NCI-H2196 treated with DMSO at 0.1 percent for 48 hours (cell line): ENCODE measurements around the gene LMTK2.
"Not testable (repeated sequence)": the region's sequence is repeated elsewhere in the genome, so short reads cannot be mapped to it uniquely, and the experiment has no call there.

Experiments
- DNase-seq: peaks from one replicate; lab custom pipeline; 2025; ENCODE audit not compliant: unreplicated experiment; lab: John Stamatoyannopoulos, UW

Gene LMTK2

GRCh38 chr7:98216941-98217622 lies 110.4 kb downstream of the LMTK2 start:
- no peak for DNase-seq

GRCh38 chr7:98217623-98218582 lies 111.2 kb downstream of the LMTK2 start:
- no peak for DNase-seq

- not testable (repeated sequence) for DNase-seq
Observed at GRCh38 chr7:98219382-98219781, 112.7 kb downstream of the LMTK2 start.

- DNase-seq, result no peak
Observed at GRCh38 chr7:98221611-98222532, 115.2 kb downstream of the LMTK2 start.

- no peak for DNase-seq
Observed at GRCh38 chr7:98222533-98223195, 116.0 kb downstream of the LMTK2 start.

GRCh38 chr7:98223351-98223897 lies 116.8 kb downstream of the LMTK2 start:
- no peak for DNase-seq

GRCh38 chr7:98223898-98224700 lies 117.4 kb downstream of the LMTK2 start:
- DNase-seq, result no peak

GRCh38 chr7:98224701-98225181 lies 118.1 kb downstream of the LMTK2 start:
- DNase-seq, result no peak

- DNase-seq, result no peak
Observed at GRCh38 chr7:98225913-98226614, 119.4 kb downstream of the LMTK2 start.

GRCh38 chr7:98227939-98228338 lies 121.3 kb downstream of the LMTK2 start:
- DNase-seq, result no peak

GRCh38 chr7:98228801-98229200 lies 122.1 kb downstream of the LMTK2 start:
- no peak for DNase-seq

GRCh38 chr7:98229441-98229840 lies 122.8 kb downstream of the LMTK2 start:
- no peak for DNase-seq

- DNase-seq, result no peak
Observed at GRCh38 chr7:98229991-98230745, 123.5 kb downstream of the LMTK2 start.

- no peak for DNase-seq
Observed at GRCh38 chr7:98230746-98231471, 124.2 kb downstream of the LMTK2 start.

GRCh38 chr7:98231493-98232262 lies 125.0 kb downstream of the LMTK2 start:
- no peak for DNase-seq

- DNase-seq, result no peak
Observed at GRCh38 chr7:98232263-98232585, 125.6 kb downstream of the LMTK2 start.

- DNase-seq, result no peak
Observed at GRCh38 chr7:98232799-98233198, 126.1 kb downstream of the LMTK2 start.
